HFFc6 (cell line): ENCODE measurements around the gene STK32C. TPM values are rescaled to one million over a fixed set of nuclear protein-coding genes. Genes with fewer than 3 reads are reported as not detected.

Experiments
- DNase-seq: peaks from one replicate; pipeline ENCODE4 v3.0.0-alpha.2; 2018
- H3K27ac Mint-ChIP-seq: 2 replicates; pipeline ENCODE4 v1.8.0; 2020; ENCODE audit warnings: mild to moderate bottlenecking, mixed read lengths
- H3K27me3 Mint-ChIP-seq: 2 replicates; pipeline ENCODE4 v1.8.0; 2021; ENCODE audit warnings: mild to moderate bottlenecking, moderate library complexity, mixed read lengths; ENCODE audit not compliant: insufficient read depth
- H3K36me3 Mint-ChIP-seq: 2 replicates; pipeline ENCODE4 v1.8.0; 2021; ENCODE audit warnings: low read depth, mixed read lengths
- H3K4me1 Mint-ChIP-seq: 2 replicates; pipeline ENCODE4 v1.8.0; 2020; ENCODE audit warnings: low read depth, mixed read lengths
- H3K4me3 Mint-ChIP-seq: 2 replicates; pipeline ENCODE4 v1.8.0; 2020; ENCODE audit warnings: mild to moderate bottlenecking, moderate library complexity, mixed read lengths
- H3K9me3 Mint-ChIP-seq: 2 replicates; pipeline ENCODE4 v1.8.0; 2020; ENCODE audit warnings: mild to moderate bottlenecking, mixed read lengths
- CTCF ChIP-seq: fragments of 200-600 bp; sonication (generic); IDR thresholded peaks from 2 replicates; pipeline ENCODE4 v1.5.0; 2021; ENCODE audit warnings: antibody characterized with exemption, mild to moderate bottlenecking
- total RNA-seq, 6 experiments: library from RNA; stranded (reverse); fragmentation: NEBNext Ultra II Directional; extraction: Animal tissue kit (Norgen Biotek cat#: 25700); gene quantifications; 2 replicates in 1 of 6; 3 replicates in 5 of 6; pipeline ENCODE4 v1.2.3, GENCODE V29; 2021

STK32C gene
- total RNA-seq, 6 experiments from 2014 or later, result 5.5 to 8.3 (median 7.2) TPM

DNA sequence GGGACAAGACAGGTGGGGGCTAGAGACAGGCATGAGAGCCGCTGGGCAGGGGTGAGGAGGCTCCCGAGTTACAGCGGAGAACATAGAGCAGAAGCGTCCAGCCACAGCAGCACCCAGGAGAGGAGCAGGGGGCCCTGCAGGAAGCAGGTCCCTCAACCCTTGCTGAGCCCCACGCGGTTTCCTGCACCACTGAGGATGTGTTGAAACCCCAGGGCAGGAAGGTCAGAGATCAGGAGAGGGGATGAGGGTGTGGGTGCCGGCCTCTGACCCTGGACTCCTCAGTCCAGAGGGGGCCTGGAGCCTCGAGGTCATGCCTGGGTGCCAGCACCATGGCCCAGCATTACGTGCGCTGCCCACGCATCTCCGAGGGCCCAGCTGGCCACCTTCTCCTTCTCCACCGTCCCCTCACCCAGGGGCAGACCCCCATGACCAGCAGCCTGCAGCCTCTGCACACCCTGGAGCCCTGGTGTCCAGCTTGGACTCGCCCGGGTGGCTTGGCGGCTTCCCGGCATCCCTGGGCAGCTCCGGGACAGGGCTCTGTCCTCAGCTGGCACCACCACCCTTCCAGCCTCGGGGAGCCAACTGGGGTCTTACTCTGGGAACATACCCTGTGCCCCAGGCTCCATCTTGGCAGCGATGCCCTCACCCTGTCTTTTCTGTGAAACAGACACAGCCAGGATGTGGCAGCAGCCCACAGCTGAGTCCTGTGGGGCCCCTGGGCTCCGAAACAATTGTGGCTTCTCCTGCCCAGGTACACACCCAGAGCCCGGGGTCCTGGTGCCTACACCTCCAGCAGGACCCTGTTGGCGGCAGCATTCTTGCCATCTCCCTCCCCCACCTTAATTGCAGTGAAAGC lies 52.0 kb downstream of the STK32C start:
- Mint-ChIP-seq H3K27ac (no peak overlapping the region), H3K36me3 (no peaks in the 10 kb centered on the region), H3K9me3 (no peaks in the 10 kb centered on the region)

GRCh38 chr10:132254841-132255240 lies 52.9 kb downstream of the STK32C start:
- Mint-ChIP-seq H3K9me3 (no peaks in the 10 kb centered on the region), H3K4me3 (no peak overlapping the region), H3K27me3 (peaks cover 6% of the 10 kb centered on the region), H3K27ac (no peak overlapping the region), H3K4me1 (no peaks in the 10 kb centered on the region), H3K36me3 (no peaks in the 10 kb centered on the region)
- no peak for TF ChIP-seq CTCF
- no peak for DNase-seq

More for the DNA sequence above, 52.0 kb downstream of the STK32C start:
- TF ChIP-seq CTCF, result no peak
- no peak for DNase-seq
- H3K27me3 Mint-ChIP-seq, result peaks cover 8% of the 10 kb centered on the region
- H3K4me1 Mint-ChIP-seq, result no peaks in the 10 kb centered on the region
- H3K4me3 Mint-ChIP-seq, result no peak overlapping the region

DNA sequence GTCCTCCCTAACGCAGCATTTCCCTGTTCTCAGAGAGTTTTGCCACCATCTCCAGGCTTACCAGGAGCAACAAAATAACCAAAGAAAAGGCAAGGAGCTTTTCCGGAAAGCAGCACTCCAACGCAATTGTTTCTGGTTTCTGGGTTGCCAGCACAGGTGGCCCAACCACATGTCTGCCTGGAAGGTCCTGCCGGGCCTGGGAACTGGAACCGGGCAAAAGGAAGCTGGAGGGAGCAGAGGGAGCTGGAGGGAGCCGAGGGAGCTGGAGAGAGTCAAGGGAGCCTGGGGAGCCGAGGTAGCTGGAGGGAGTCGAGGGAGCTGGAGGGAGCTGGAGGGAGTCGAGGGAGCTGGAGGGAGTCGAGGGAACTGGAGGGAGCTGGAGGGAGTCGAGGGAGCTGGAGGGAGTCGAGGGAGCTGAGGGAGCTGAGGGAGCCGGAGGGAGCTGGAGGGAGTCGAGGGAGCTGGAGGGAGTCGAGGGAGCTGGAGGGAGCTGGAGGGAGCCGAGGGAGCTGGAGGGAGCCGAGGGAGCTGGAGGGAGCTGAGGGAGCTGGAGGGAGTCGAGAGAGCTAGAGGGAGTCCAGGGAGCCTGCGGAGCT lies 54.6 kb downstream of the STK32C start:
- Mint-ChIP-seq H3K36me3 (no peaks in the 10 kb centered on the region), H3K27ac (no peak overlapping the region), H3K4me1 (no peaks in the 10 kb centered on the region), H3K9me3 (no peaks in the 10 kb centered on the region), H3K27me3 (peaks cover 6% of the 10 kb centered on the region), H3K4me3 (no peak overlapping the region)
- TF ChIP-seq CTCF, result no peak
- DNase-seq, result no peak

- Mint-ChIP-seq H3K36me3 (no peaks in the 10 kb centered on the region), H3K27ac (no peak overlapping the region), H3K4me1 (no peaks in the 10 kb centered on the region), H3K4me3 (no peak overlapping the region), H3K9me3 (no peaks in the 10 kb centered on the region), H3K27me3 (peaks cover 5% of the 10 kb centered on the region)
- peak; percentile 43; the same call in 1 of the 2 replicates for TF ChIP-seq CTCF
- DNase-seq, result no peak
Observed at GRCh38 chr10:132252412-132252811, 55.3 kb downstream of the STK32C start.

GRCh38 chr10:132251928-132252327 lies 55.8 kb downstream of the STK32C start:
- DNase-seq, result no peak
- H3K4me3 Mint-ChIP-seq, result no peak overlapping the region
- H3K27me3 Mint-ChIP-seq, result peaks cover 5% of the 10 kb centered on the region
- no peaks in the 10 kb centered on the region for H3K36me3 Mint-ChIP-seq
- no peak overlapping the region for H3K27ac Mint-ChIP-seq
- no peak for TF ChIP-seq CTCF
- H3K4me1 Mint-ChIP-seq, result no peaks in the 10 kb centered on the region
- H3K9me3 Mint-ChIP-seq, result no peaks in the 10 kb centered on the region
